HG02642 (cell line): Measurements from ENCODE around the gene KCNH3.
"Not testable (repeated sequence)": the region's sequence is repeated elsewhere in the genome, so short reads cannot be mapped to it uniquely, and the experiment has no call there.

Source experiments
- ATAC-seq: cut with Tn5 transposase; IDR thresholded peaks from one replicate; pipeline ENCODE4 v1.9.1; 2021; ENCODE audit warnings: mild to moderate bottlenecking; ENCODE audit not compliant: unreplicated experiment, poor library complexity

Gene KCNH3

GRCh38 chr12:49582850-49583249, 44.0 kb downstream of the KCNH3 start:
- ATAC-seq, result no peak

- ATAC-seq, result no peak
These were observed 44.7 kb downstream of the KCNH3 start for GRCh38 chr12:49583366-49584094.

- no peak for ATAC-seq
These were observed 45.8 kb downstream of the KCNH3 start for GRCh38 chr12:49584591-49584990.

GRCh38 chr12:49585477-49586459, 46.9 kb downstream of the KCNH3 start:
- ATAC-seq, result no peak

GRCh38 chr12:49587174-49587908, 48.5 kb downstream of the KCNH3 start:
- no peak for ATAC-seq

GRCh38 chr12:49588281-49588680, 49.5 kb downstream of the KCNH3 start:
- no peak for ATAC-seq

GRCh38 chr12:49588721-49589516, 50.1 kb downstream of the KCNH3 start:
- ATAC-seq, result no peak

- no peak for ATAC-seq
These were observed 59.7 kb downstream of the KCNH3 start for GRCh38 chr12:49598527-49598926.

- ATAC-seq, result no peak
These were observed 61.1 kb downstream of the KCNH3 start for GRCh38 chr12:49599961-49600360.

GRCh38 chr12:49603721-49604120, 64.9 kb downstream of the KCNH3 start:
- no peak for ATAC-seq

- ATAC-seq, result no peak
These were observed 66.0 kb downstream of the KCNH3 start for GRCh38 chr12:49604856-49605255.

GRCh38 chr12:49605539-49605938, 66.7 kb downstream of the KCNH3 start, which contains the start of gene FAM186B:
TSS of gene FAM186B (minus strand) at chr12:49605639. CDS start at chr12:49605477, 162 bp downstream.
- not testable (repeated sequence) for ATAC-seq
